Vagina (tissue), 2 donors: Measurements from ENCODE around the gene CHAF1B. TPM values are rescaled to one million over a fixed set of nuclear protein-coding genes. Genes with fewer than 3 reads are reported as not detected.

Experiments used
- DNase-seq, 2 donors: peaks; one replicate each; pipeline ENCODE4 v3.0.0-alpha.2; 2017; ENCODE audit errors: extremely low spot score in 2 of 2
- H3K27ac ChIP-seq: fragments of 200-600 bp; sonication (generic); one replicate; pipeline ENCODE4 v1.5.1; 2019
- H3K27me3 ChIP-seq: fragments of 200-600 bp; sonication (generic); one replicate; pipeline ENCODE4 v1.5.1; 2019
- H3K36me3 ChIP-seq, 2 donors: fragments of 200-600 bp; sonication (generic); one replicate each; pipeline ENCODE4 v1.5.1; 2017 to 2019
- H3K4me1 ChIP-seq: fragments of 200-600 bp; sonication (generic); one replicate; pipeline ENCODE4 v1.5.1; 2019
- H3K4me3 ChIP-seq, 2 donors: fragments of 200-600 bp; sonication (generic); 1 replicate in 1 of 2; 2 replicates in 1 of 2; pipeline ENCODE4 v1.5.1; 2016 to 2019
- H3K9me3 ChIP-seq: fragments of 200-600 bp; sonication (generic); one replicate; pipeline ENCODE4 v1.5.1; 2019
- CTCF ChIP-seq, 3 experiments: fragments of 450-650 bp in 2 of 3; fragments of 200-600 bp in 1 of 3; sonication (generic) in 1 of 3; IDR thresholded peaks; one replicate each; pipeline ENCODE4 v1.5.1; 2017 to 2019; ENCODE audit warnings: antibody characterized with exemption in 3 of 3, mild to moderate bottlenecking in 2 of 3, moderate library complexity in 2 of 3
- POLR2A ChIP-seq, 2 donors: fragments of 450-650 bp; IDR thresholded peaks; one replicate each; pipeline ENCODE4 v1.6.1; 2017; ENCODE audit warnings: antibody characterized with exemption in 2 of 2, mild to moderate bottlenecking in 2 of 2, moderate library complexity in 2 of 2
- POLR2AphosphoS5 ChIP-seq, 2 donors: sonication (generic); formaldehyde crosslinking; IDR thresholded peaks; one replicate each; pipeline ENCODE4 v1.9.0; 2017; ENCODE audit warnings: antibody characterized with exemption in 2 of 2, mild to moderate bottlenecking in 2 of 2, low read depth in 1 of 2; ENCODE audit not compliant: insufficient read depth in 1 of 2
- intact Hi-C: fragments of 100-400 bp; cut with DNase I; formaldehyde crosslinking; loops from one replicate; pipeline ENCODE4 v1.15.1; 2023
- total RNA-seq: library from RNA; depleted of rRNA; stranded (reverse); fragments of >200 nt; gene quantifications from one replicate; pipeline ENCODE4 v1.2.3, GENCODE V29; 2016

CHAF1B gene
- total RNA-seq, 1 donor from 2014 or later: 1.7 TPM

- H3K4me3 ChIP-seq: no peak overlapping the region
- intact Hi-C loops: no loop called here
- H3K9me3 ChIP-seq: no peaks in the 10 kb centered on the region
- TF ChIP-seq POLR2AphosphoS5 (IDR thresholded peaks at IDR 0.05; ENCODE audit: insufficient read depth in 1 of 2, low read depth in 1 of 2) (no peak), POLR2A (IDR thresholded peaks at IDR 0.05) (no peak), CTCF (IDR thresholded peaks at IDR 0.05) (no peak)
- no peaks in the 10 kb centered on the region for H3K36me3 ChIP-seq
- H3K27ac ChIP-seq: no peak overlapping the region
- no peak for DNase-seq
- H3K4me1 ChIP-seq: no peaks in the 10 kb centered on the region
- no peaks in the 10 kb centered on the region for H3K27me3 ChIP-seq
Observed at GRCh38 chr21:36408568-36408967, 23.4 kb downstream of the CHAF1B start.

- intact Hi-C loops: no loop called here
- H3K36me3 ChIP-seq: no peaks in the 10 kb centered on the region
Observed at GRCh38 chr21:36411301-36411700, 26.1 kb downstream of the CHAF1B start.

GRCh38 chr21:36412916-36413315 lies 27.7 kb downstream of the CHAF1B start:
- intact Hi-C loops: no loop called here
- no peaks in the 10 kb centered on the region for H3K9me3 ChIP-seq
- TF ChIP-seq POLR2A (IDR thresholded peaks at IDR 0.05): no peak
- TF ChIP-seq CTCF (IDR thresholded peaks at IDR 0.05): no peak
- no peak for TF ChIP-seq POLR2AphosphoS5 (IDR thresholded peaks at IDR 0.05; ENCODE audit: insufficient read depth in 1 of 2, low read depth in 1 of 2)
- no peak overlapping the region for H3K4me3 ChIP-seq
- no peaks in the 10 kb centered on the region for H3K36me3 ChIP-seq
- DNase-seq: no peak
- no peaks in the 10 kb centered on the region for H3K27me3 ChIP-seq
- no peaks in the 10 kb centered on the region for H3K4me1 ChIP-seq
- H3K27ac ChIP-seq: no peak overlapping the region

More at GRCh38 chr21:36411301-36411700, 26.1 kb downstream of the CHAF1B start:
- H3K9me3 ChIP-seq: no peaks in the 10 kb centered on the region
- no peak overlapping the region for H3K4me3 ChIP-seq
- no peaks in the 10 kb centered on the region for H3K4me1 ChIP-seq
- H3K27me3 ChIP-seq: no peaks in the 10 kb centered on the region
- TF ChIP-seq CTCF (IDR thresholded peaks at IDR 0.05) (no peak), POLR2A (IDR thresholded peaks at IDR 0.05) (no peak), POLR2AphosphoS5 (IDR thresholded peaks at IDR 0.05; ENCODE audit: insufficient read depth in 1 of 2, low read depth in 1 of 2) (no peak)
- H3K27ac ChIP-seq: no peak overlapping the region
- no peak for DNase-seq

GRCh38 chr21:36415375-36415774 lies 30.2 kb downstream of the CHAF1B start:
- Histone ChIP-seq H3K9me3 (no peaks in the 10 kb centered on the region), H3K27me3 (no peaks in the 10 kb centered on the region), H3K27ac (no peak overlapping the region), H3K36me3 (no peaks in the 10 kb centered on the region), H3K4me1 (no peaks in the 10 kb centered on the region), H3K4me3 (no peak overlapping the region)
- intact Hi-C loops: no loop called here
- TF ChIP-seq CTCF (IDR thresholded peaks at IDR 0.05) (no peak), POLR2A (IDR thresholded peaks at IDR 0.05) (no peak), POLR2AphosphoS5 (IDR thresholded peaks at IDR 0.05; ENCODE audit: insufficient read depth in 1 of 2, low read depth in 1 of 2) (no peak)
- no peak for DNase-seq

- H3K27ac ChIP-seq: no peak overlapping the region
- intact Hi-C loops: no loop called here
- DNase-seq: no peak
- H3K27me3 ChIP-seq: no peaks in the 10 kb centered on the region
- TF ChIP-seq POLR2AphosphoS5 (IDR thresholded peaks at IDR 0.05; ENCODE audit: insufficient read depth in 1 of 2, low read depth in 1 of 2): no peak
- TF ChIP-seq POLR2A (IDR thresholded peaks at IDR 0.05): no peak
- TF ChIP-seq CTCF (IDR thresholded peaks at IDR 0.05): no peak
- H3K4me1 ChIP-seq: no peaks in the 10 kb centered on the region
- no peaks in the 10 kb centered on the region for H3K36me3 ChIP-seq
- no peaks in the 10 kb centered on the region for H3K9me3 ChIP-seq
- H3K4me3 ChIP-seq: no peak overlapping the region
Observed at GRCh38 chr21:36419241-36419640, 34.0 kb downstream of the CHAF1B start.
